ENCODE data around the gene SEPTIN2. TPM values are rescaled to one million over a fixed set of nuclear protein-coding genes. Genes with fewer than 3 reads are reported as not detected.

Gene SEPTIN2
- total and polyA plus RNA-seq, 2 donors (not counting 3 experiments of a cell fraction or from before 2014, with no cell fraction given), result 427 to 512 TPM

DNA sequence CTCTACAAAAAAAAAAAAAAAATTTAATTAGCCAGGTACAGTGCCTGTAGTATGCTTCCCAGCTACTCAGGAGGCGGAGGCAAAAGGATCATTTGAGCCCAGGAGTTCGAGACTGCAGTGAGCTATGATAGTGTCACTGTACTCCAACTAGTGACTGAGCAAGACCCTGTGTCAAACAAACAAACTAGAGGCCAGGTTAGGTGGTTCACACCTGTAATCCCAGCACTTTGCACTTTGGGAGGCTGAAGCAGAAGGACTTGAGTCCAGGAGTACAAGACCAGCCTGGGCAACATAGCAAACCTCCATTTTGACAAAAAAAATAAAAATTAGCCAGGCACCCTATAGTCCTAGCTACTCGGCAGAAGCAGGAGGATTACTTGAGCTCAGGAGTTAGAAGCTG is 13.6 kb upstream of the SEPTIN2 start:
- Histone ChIP-seq H2AFZ (ENCODE audit: low read depth, low read length) (no peak overlapping the region), H3K79me2 (ENCODE audit: control insufficient read depth, insufficient read depth, low read length) (peaks cover 95% of the 10 kb centered on the region), H3K9ac (replicated peaks; ENCODE audit: extremely low read depth, insufficient read depth, low read length) (no peak overlapping the region), H3K4me3 (replicated peaks in 1 of 3; ENCODE audit: insufficient read depth in 1 of 3, low read depth in 1 of 3, low read length in 3 of 3) (no peak overlapping the region), H4K20me1 (replicated peaks; ENCODE audit: control insufficient read depth, extremely low read depth, insufficient read depth, low read length) (peaks cover 4% of the 10 kb centered on the region), H3K36me3 (ENCODE audit: control insufficient read depth in 2 of 2, extremely low read depth in 1 of 2, insufficient read depth in 2 of 2, low read length in 2 of 2) (no peaks in the 10 kb centered on the region), H3K27me3 (ENCODE audit: control insufficient read depth in 2 of 2, insufficient read depth in 2 of 2, low read length in 2 of 2) (no peaks in the 10 kb centered on the region), H3K27ac (ENCODE audit: insufficient read depth, low read depth, low read length) (no peak overlapping the region), H3K9me3 (replicated peaks; ENCODE audit: control insufficient read depth, insufficient read depth, low read length) (no peaks in the 10 kb centered on the region), H3K4me1 (ENCODE audit: control insufficient read depth, extremely low read depth, insufficient read depth, low read length) (no peaks in the 10 kb centered on the region), H3K4me2 (ENCODE audit: insufficient read depth, low read length) (no peak overlapping the region), H3K9me1 (replicated peaks; ENCODE audit: control insufficient read depth, extremely low read depth, insufficient read depth, low read length) (no peaks in the 10 kb centered on the region)
- no peak for TF ChIP-seq GATA2 (IDR thresholded peaks at IDR 0.05; ENCODE audit: insufficient read depth, insufficient read length, low read depth, low read length)
- no peak for TF ChIP-seq POLR2A (IDR thresholded peaks at IDR 0.05; ENCODE audit: low read depth, low read length)
- TF ChIP-seq FOS (IDR thresholded peaks at IDR 0.05; ENCODE audit: borderline replicate concordance, insufficient read depth, low read length), result no peak
- TF ChIP-seq EZH2 (IDR thresholded peaks at IDR 0.05; ENCODE audit: borderline replicate concordance, low read depth, low read length, severe bottlenecking), result no peak
- TF ChIP-seq, protein P1, sequence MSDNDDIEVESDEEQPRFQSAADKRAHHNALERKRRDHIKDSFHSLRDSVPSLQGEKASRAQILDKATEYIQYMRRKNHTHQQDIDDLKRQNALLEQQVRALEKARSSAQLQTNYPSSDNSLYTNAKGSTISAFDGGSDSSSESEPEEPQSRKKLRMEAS (IDR thresholded peaks at IDR 0.05; ENCODE audit: insufficient read depth, insufficient read length), result no peak
- TF ChIP-seq, protein P2, sequence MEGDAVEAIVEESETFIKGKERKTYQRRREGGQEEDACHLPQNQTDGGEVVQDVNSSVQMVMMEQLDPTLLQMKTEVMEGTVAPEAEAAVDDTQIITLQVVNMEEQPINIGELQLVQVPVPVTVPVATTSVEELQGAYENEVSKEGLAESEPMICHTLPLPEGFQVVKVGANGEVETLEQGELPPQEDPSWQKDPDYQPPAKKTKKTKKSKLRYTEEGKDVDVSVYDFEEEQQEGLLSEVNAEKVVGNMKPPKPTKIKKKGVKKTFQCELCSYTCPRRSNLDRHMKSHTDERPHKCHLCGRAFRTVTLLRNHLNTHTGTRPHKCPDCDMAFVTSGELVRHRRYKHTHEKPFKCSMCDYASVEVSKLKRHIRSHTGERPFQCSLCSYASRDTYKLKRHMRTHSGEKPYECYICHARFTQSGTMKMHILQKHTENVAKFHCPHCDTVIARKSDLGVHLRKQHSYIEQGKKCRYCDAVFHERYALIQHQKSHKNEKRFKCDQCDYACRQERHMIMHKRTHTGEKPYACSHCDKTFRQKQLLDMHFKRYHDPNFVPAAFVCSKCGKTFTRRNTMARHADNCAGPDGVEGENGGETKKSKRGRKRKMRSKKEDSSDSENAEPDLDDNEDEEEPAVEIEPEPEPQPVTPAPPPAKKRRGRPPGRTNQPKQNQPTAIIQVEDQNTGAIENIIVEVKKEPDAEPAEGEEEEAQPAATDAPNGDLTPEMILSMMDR (IDR thresholded peaks at IDR 0.05; ENCODE audit: extremely low read depth in 1 of 2, insufficient read depth in 1 of 2, low read depth in 1 of 2, low read length in 2 of 2), result no peak
- TF ChIP-seq MYC (IDR thresholded peaks at IDR 0.05; ENCODE audit: low read depth, low read length), result no peak
- TF ChIP-seq JUN (IDR thresholded peaks at IDR 0.05; ENCODE audit: borderline replicate concordance, insufficient read depth, insufficient read length, low read depth), result no peak
- TF ChIP-seq POLR2AphosphoS5 (IDR thresholded peaks at IDR 0.05; ENCODE audit: insufficient read depth, low read depth, low read length), result no peak
- dilution Hi-C loops (cut with MboI; ENCODE audit: extremely low pct_ligation_motif_present, low sequenced_read_pairs), result no loop called here
- ChIA-PET POLR2A (interaction anchor here (0.6 to 1.3 kb wide), 3 partner anchors 8 to 47 kb away, joined by 3 to 5 read pairs (median 3); no protein-coding TSS in a partner anchor), CTCF (interaction anchor here (1.5 to 2.1 kb wide), 4 partner anchors 10 to 18 kb away, joined by 3 to 7 read pairs (median 5); no protein-coding TSS in a partner anchor)
- FAIRE-seq (no peak), DNase-seq (ENCODE audit: low read depth, low spot score) (no peak)
- intact Hi-C loops (cut with micrococcal nuclease), result loop anchor here (10.0 kb wide), 1 partner anchor 1927 kb away; no protein-coding TSS in a partner anchor
- no TSS peak for BruUV-seq (replicated peaks)
